GM12873 (cell line): ENCODE data around the gene TOPBP1.

Experiments used
- CTCF ChIP-seq: IDR thresholded peaks from 2 replicates; pipeline ENCODE4 v1.5.1; 2012; ENCODE audit warnings: low read depth, mild to moderate bottlenecking, moderate library complexity, low read length, control low read depth; ENCODE audit not compliant: insufficient read depth; ENCODE audit errors: missing control alignments

TOPBP1 gene

GRCh38 chr3:133661454-133662277 is at the start of gene TOPBP1:
TOPBP1 (minus strand) TSS chr3:133661941; CDS start chr3:133661127, 814 bp downstream.
- TF ChIP-seq CTCF = no peak

GRCh38 chr3:133711013-133711412 is 49.3 kb upstream of the TOPBP1 start:
- no peak for TF ChIP-seq CTCF

GRCh38 chr3:133709139-133709750 is 47.5 kb upstream of the TOPBP1 start:
- no peak for TF ChIP-seq CTCF

- no peak for TF ChIP-seq CTCF
Observed at GRCh38 chr3:133706033-133706432, 44.3 kb upstream of the TOPBP1 start.

GRCh38 chr3:133703915-133704314 is 42.2 kb upstream of the TOPBP1 start:
- TF ChIP-seq CTCF = no peak

- TF ChIP-seq CTCF = no peak
Observed at GRCh38 chr3:133701435-133702358, 40.0 kb upstream of the TOPBP1 start.

- no peak for TF ChIP-seq CTCF
Observed at GRCh38 chr3:133700351-133700750, 38.6 kb upstream of the TOPBP1 start.
